AG08395 (cell line): ENCODE measurements around the gene IQGAP2.

Source experiments
- DNase-seq: peaks from one replicate; pipeline ENCODE4 v3.0.0; 2012; ENCODE audit warnings: mixed read lengths, low spot score

Gene IQGAP2

GRCh38 chr5:76747706-76748105 is 344.6 kb downstream of the IQGAP2 start:
- no peak for DNase-seq

- DNase-seq, result no peak
Measured at GRCh38 chr5:76751291-76751690, 348.2 kb downstream of the IQGAP2 start.

- DNase-seq, result no peak
Measured at GRCh38 chr5:76754668-76755078, 351.6 kb downstream of the IQGAP2 start.

- no peak for DNase-seq
Measured at GRCh38 chr5:76755779-76756637, 352.9 kb downstream of the IQGAP2 start.

GRCh38 chr5:76757049-76757448 is 354.0 kb downstream of the IQGAP2 start:
- DNase-seq, result no peak
